Measurements from ENCODE around the gene FIBCD1.

The FIBCD1 gene

GRCh38 chr9:130893341-130894101 lies 45.5 kb downstream of the FIBCD1 start:
- no peak for DNase-seq

- DNase-seq = no peak
These were observed 46.4 kb downstream of the FIBCD1 start for GRCh38 chr9:130892477-130893304.

- no peak for DNase-seq
These were observed 47.2 kb downstream of the FIBCD1 start for GRCh38 chr9:130891688-130892476.

GRCh38 chr9:130890870-130891687 lies 48.0 kb downstream of the FIBCD1 start:
- no peak for DNase-seq

- DNase-seq = no peak
These were observed 48.9 kb downstream of the FIBCD1 start for GRCh38 chr9:130890124-130890523.

GRCh38 chr9:130888146-130888885 lies 50.7 kb downstream of the FIBCD1 start:
- DNase-seq = no peak

- DNase-seq = no peak
These were observed 51.4 kb downstream of the FIBCD1 start for GRCh38 chr9:130887494-130888144.

GRCh38 chr9:130886981-130887380 lies 52.1 kb downstream of the FIBCD1 start:
- DNase-seq = no peak

- no peak for DNase-seq
These were observed 53.3 kb downstream of the FIBCD1 start for GRCh38 chr9:130885484-130886375.

GRCh38 chr9:130884542-130885483 lies 54.2 kb downstream of the FIBCD1 start:
- no peak for DNase-seq

- DNase-seq = no peak
These were observed 54.9 kb downstream of the FIBCD1 start for GRCh38 chr9:130884111-130884531.

- DNase-seq = no peak
These were observed 55.6 kb downstream of the FIBCD1 start for GRCh38 chr9:130883479-130883878.

GRCh38 chr9:130882696-130883225 lies 56.3 kb downstream of the FIBCD1 start:
- DNase-seq = no peak

GRCh38 chr9:130881516-130881915 lies 57.5 kb downstream of the FIBCD1 start:
- no peak for DNase-seq

- no peak for DNase-seq
These were observed 58.3 kb downstream of the FIBCD1 start for GRCh38 chr9:130880599-130881220.

- DNase-seq = no peak
These were observed 59.1 kb downstream of the FIBCD1 start for GRCh38 chr9:130879863-130880411.

GRCh38 chr9:130878295-130878694 lies 60.8 kb downstream of the FIBCD1 start:
- no peak for DNase-seq

GRCh38 chr9:130877300-130877699 lies 61.7 kb downstream of the FIBCD1 start:
- no peak for DNase-seq

Data from SHP77 (cell line).